UCSD-AML1 (cell line): ENCODE measurements around the gene SLC25A26.

Experiments used
- DNase-seq: peaks from one replicate; lab custom pipeline; 2025; ENCODE audit not compliant: unreplicated experiment; lab: John Stamatoyannopoulos, UW

Gene SLC25A26

DNA sequence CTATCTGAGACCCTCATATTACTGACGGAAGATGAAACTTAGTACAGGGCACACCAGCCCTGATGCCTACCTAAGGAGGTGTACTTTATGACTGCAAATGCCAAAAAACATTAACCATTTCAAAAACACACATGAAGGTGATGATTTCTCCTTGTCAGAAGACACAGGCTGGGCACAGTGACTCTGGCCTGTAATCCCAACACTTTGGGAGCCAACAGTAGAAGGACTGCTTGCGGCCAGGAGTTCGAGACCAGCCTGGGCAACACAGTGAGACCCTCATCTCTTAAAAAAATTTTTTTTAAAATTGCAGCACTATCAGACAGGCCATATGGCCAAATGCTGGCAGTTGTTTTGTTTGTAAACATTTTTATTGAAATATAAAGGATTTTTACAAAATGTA lies 206.6 kb downstream of the SLC25A26 start:
- DNase-seq: no peak

- DNase-seq: no peak
These were observed 207.2 kb downstream of the SLC25A26 start for GRCh38 chr3:66427951-66428474.
